GM18858 (cell line): Measurements from ENCODE around the gene TMEM109.
A peak's percentile ranks its signal among the peaks of the same experiment; 100 is the strongest.

Source experiments
- ATAC-seq: cut with Tn5 transposase; IDR thresholded peaks from one replicate; pipeline ENCODE4 v1.9.1; 2021; ENCODE audit not compliant: unreplicated experiment

TMEM109 gene

DNA sequence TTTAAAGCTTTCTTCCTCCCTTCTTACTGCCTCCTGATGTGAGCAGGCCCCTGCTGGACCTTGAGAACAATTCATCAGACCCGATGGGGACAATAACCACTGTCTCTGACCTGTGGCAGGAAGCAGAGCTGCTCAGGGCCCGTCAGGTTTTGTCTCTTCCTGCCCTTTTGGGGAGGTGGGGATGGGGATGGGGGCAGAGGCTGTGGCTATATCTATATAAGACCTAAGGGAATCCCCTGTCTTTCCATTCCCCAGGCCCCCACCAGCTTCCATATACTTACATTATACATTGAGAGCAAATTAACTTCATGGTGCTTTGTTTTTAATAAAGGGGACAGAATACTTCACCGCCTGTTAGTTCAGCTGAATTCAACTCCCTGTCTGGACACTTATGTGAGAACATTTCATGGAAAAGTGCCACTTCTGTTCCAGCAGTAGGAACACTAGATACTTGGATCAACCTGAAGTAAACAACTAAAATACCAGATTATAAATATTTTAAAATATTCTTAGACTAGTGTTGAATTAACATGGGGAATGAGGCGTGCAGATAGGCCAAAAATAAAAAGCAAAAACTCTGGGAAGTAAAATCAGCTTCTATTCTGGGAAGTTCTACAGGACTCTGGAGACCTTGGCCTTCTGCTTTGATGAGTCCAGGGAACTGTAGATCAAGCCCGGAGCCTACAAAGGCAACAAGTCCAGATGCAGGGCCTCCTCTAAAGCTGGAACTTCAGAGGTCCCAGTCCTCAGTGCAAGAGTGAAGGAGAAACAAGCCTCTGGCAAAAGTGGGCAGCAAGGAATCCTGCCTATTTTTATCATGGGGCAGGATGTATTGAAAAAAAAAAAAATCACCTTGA, 35.5 kb upstream of the TMEM109 start:
- no peak for ATAC-seq

DNA sequence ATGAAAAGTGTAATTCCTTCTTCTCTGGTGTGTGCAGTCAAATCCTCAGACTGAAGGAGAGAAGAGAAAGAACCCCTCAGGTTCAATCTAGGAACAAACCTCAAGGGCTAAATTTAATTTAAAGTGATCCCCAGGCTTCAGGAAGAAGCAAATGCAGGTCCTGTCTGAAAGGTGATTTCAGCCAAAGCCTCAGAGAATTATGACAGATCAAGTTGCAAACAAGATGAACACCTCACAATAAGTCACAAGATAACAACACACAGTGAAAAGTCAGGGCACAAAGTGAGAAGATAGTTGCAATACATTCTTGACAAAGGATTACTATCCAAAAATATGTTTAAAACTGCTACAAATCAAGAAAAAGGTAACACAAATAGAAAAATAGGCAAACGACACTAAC, 34.9 kb upstream of the TMEM109 start:
- no peak for ATAC-seq

DNA sequence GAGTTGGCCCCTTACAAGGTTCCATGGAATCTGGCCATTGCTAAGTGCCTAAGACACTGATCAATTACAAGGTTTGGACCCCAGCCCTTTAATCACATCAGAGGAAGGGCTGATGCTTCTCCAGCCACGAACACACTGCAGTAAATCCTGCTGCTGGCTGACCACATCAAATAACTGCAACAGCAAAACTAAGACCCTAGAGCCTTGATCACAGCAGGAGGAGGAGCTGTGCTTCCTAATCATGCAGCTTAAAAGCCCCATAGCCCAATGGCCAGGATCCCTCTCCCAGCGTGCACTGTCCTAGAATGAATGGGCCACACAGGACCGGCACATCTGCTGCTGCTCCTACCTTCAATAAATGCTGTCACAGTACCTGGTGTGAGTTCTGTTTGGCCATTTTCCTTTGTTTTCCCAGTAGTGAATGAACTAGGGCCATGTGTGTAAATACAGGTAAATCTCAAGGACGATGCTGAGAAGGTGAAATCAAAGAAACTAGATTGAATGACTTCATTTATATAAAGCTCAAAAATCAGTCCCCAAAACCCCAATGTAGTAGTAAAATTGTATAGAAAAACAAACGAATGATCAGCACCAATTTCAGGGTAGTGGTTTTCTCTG, 33.9 kb upstream of the TMEM109 start:
- no peak for ATAC-seq

DNA sequence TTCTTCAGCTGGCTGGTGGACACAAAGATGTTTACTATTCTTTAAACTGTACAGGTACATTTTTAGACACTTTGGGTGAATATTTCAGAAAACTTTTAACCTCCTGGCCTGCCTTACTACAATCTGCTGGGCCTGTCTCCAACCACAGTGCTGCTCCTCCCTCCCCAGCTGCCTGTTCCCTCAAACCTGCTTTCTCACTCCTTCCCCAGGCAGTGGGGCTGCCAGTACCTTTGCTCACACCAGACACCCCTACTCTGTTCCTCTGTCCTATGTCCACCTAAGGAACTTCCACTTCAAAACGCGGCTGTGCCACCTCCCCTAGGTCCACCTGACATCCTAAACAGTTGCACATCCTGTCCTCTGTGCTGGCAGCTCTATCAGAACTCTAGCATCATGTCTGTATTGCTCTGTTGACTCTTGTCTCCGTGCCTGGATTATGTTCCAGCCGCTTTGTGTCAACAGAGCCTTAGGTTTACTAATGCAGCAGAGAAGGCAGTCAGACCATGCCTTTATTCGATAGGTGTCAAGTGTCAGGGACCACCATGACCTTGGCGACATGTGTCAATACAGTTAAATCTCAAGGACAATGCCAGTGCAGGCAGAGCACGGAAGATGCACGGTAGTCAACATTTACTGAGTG, 33.2 kb upstream of the TMEM109 start:
- ATAC-seq: no peak

DNA sequence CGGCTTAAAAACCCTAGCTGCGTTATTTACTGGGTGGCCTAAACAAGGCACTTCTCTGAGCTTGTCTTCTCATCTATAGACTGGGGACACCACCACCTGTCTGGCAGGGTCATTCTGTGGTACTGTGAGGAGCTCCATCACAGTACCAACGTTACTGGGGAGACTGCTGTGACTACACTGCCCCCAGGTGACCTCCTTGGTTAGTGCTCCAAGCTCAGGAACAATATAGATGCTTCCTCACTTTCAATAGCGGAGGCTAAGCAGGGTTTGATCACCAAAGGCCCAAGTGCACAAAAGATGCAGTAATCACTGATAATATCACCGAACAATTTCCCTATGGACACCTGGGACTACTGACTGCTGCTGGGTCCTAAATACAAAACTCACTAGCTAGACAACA, 26.4 kb upstream of the TMEM109 start:
- ATAC-seq: no peak

DNA sequence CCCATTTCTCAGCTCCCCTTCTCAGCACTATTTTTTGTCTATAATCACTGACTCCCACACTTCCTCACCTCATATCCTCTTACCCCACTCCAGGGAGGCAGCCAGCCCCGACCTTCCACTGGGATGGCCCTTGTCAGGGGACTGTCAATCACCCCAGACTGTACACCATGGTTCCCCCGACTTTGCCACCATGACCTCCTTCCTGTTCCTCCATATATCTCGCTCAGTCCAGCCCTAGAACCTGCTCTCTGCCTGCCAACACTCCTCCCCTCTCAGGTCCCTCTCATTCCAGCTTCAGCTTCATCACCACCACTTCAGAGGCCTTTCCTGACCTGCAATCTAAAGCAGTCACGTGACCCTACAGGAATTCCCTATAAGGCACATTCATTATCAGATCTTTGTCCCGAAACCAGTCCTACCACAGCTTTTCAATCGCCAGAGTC, 24.1 kb upstream of the TMEM109 start:
- no peak for ATAC-seq

DNA sequence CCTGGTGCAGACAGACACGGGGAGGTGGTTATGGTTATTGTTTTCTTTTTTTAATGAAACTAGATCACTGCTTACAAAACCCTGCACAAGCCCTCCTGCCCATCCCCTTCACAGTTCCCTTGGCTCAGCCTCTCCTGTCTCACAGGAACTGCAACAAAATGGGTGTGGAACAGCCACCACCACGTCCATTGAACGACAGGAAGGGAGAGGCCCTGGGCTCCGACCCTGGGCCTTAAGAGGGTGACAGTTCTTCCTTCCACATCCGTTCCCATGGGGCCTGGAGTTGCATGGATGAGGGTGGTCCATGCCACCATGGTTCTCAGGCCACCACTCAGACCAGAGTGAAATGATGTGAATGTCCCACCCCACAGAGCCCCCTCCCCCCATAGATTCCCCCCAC, 23.3 kb upstream of the TMEM109 start:
- no peak for ATAC-seq

DNA sequence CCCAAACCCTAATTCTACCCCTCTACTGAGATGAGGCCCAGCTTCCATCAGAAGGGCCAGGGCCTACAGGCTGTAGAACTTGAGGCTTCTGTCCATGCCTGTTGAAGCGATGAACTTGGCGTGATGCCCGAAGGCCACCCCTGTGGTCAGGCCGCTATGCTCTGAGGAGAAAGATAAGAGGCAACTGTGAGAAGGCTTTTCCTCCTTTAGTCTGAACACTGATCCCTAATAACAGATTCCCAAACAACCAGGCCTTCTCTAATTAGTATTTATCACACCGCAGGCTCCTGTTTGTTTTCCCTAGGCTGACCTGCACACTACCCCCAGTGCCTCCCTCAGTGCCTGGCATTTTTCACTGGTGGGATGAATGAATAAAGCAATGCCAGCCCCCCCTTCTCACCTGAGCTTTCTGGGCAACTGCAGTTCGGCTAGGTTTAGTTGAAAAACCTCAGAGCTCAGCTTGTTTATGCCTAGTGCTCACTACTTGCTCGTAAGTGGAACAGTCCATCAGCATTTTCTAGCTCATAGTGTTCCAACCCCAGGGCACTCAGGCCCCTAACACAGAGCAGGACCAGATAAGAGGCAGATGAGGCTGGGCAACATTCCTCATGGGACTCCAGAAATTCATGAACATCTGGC, 22.7 kb upstream of the TMEM109 start:
- no peak for ATAC-seq

DNA sequence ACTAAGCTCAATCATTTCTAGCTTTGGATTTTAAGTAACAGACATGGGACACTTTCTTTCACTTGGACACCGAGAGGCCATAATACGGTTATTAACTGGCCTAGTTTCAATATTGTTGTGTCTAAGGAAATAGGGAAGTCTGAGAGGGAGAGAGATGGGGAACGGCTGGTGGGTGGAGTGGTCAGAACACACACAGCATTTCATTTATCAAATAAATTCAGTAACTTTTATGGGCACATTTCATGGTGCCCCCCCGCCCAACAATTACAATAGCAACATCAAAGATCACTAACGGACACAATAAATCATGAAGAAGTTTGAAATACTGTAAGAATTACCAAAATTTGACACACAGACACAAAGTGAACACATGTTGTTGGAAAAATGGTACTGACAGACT, 18.3 kb upstream of the TMEM109 start:
- ATAC-seq: no peak

DNA sequence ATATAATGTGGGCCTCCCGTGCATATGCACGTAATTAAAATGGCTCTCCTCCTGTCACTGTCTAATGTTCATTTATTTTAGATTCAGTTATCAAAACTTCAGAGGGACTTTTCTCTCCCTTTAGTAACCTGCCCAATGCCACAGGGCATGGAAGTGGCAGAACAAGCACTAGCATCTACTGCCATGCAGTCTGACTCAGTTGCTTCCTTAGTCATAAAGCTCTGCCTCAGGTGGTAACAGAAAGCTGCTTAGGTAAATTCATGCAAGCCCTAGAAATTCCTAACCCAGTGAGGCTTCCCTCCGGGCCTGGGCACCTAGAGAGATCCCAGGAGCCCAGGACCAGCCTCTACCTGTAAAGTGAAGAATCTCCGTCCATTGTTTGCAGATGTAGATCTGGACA, 16.5 kb upstream of the TMEM109 start:
- no peak for ATAC-seq

DNA sequence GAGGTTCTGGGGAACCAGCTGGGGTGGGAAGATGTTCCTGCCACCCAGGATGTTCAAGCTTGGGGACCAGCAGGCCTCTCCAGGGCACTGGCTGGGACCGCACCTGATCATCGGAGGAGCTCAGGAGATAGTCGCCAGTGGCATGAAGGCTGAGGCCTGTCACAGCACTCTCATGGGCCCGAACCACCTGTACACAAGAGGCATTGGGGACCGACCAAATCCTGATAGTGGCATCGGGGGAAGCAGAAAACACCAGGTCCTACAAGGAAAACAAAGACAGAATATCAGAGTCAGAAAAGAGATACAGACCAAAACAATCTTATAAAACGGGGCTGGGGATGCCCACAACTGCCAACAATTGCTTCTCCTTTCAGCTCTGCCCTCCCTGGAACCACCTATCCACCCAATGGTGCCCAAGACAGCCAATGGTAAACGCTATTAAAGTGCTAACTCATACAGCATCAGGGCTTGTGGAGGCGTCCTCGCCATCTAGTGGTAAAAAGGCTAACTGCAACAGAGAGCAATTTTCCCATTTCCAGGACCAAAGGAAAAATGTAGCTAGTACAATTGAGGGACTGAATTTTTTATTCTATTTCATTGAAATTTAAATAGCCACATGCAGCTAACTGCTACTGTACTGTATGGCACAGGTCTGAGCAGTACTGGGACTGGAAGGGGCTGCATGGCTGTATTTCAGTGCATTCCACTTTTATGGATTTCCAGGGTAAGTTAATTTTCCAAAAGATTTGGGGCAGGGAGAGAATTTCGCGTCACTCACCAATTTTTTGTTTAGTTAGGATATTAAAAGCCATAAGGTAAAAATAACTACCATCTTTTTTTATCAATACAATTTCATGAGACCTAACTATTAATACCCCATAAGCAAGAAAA, 14.7 kb upstream of the TMEM109 start:
- no peak for ATAC-seq

DNA sequence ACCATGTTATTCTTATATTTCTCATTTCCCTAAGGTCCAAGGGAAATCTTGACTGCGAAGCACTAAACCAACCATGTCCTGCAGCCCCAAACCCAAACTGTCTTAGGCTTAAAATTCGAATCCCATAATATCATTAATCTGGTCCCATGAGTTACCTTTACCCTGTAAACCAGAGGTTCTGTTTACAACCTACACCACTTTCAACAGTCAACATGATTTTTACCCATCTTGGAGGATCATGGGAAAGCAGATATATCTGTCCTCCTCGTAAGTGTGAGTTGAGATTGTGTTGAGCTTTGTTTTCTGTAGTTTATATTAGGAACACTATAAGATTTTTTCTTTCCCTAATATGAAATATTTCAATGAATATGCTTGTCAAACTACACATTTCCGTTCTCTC, 14.0 kb upstream of the TMEM109 start:
- no peak for ATAC-seq

DNA sequence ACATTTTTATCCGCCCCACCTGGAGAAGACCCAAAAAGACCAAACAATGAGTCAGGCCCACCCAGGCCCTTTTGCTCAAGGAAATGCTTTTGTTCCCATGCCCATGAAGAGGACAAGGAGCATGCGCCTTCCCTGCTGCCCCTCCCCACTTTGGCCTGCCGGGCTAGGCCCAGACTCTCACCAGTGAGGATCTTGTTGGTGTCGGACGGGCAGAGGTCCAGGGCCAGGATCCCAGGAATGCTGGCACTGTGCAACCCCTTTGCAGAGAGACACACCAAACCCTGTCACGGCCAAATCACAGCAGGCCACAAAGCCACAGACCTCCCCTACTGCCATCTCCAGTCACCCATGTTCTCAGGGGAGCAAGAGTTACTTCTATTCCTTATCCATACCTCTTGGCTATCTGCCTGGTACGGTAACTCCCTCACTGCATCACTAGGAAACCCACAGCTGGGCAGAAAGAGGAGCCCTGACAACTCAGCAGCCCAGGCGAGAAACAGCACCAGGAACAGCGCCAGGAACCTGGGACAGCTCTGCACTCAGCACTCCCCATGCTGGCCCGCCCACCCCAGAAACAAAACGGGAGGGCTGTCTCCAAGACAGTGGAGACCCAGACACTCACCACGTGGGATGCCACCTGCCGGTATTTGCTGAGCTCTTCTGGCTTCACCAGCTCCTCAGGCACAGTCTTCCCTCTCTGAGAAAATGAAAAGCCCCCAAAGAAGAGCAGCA, 13.1 kb upstream of the TMEM109 start:
- ATAC-seq: no peak

DNA sequence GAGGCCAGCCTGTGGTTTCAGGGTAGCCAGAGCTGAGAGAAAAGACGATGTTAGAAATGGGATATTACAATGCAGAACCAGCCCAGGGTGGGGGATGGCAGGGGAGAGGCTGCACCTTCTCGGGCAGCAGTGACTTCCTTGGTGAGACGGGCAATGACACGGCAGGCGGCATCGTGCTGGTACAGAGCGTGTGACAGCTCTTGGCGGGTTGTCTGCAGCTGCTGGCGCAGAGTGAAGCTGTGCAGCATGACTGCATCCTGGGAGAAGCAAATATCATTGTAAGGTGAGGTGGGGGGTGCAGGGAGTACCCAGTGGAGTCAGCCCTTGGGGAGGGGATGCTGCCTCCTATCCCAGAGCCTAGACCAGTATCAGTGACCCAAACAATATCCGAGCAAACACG, 11.3 kb upstream of the TMEM109 start:
- ATAC-seq: no peak

DNA sequence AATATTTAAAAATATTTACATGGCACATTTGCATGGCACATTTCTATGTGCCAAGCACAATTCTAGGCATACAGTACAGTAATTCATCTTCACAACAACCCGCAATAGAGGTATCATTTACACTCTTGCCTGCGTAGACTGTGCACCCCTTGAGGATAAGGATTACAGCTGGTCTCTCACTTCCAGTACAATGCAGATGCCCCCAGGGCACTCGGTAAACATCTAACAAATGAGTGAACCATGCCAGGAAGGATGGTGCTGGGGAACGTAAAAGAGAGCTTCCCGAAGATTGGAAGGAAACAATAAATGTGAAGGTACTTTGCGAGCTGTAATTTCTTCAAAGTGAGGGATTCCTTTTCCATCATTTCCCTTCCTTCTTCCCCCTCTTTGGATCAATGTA, 8.9 kb upstream of the TMEM109 start:
- no peak for ATAC-seq

DNA sequence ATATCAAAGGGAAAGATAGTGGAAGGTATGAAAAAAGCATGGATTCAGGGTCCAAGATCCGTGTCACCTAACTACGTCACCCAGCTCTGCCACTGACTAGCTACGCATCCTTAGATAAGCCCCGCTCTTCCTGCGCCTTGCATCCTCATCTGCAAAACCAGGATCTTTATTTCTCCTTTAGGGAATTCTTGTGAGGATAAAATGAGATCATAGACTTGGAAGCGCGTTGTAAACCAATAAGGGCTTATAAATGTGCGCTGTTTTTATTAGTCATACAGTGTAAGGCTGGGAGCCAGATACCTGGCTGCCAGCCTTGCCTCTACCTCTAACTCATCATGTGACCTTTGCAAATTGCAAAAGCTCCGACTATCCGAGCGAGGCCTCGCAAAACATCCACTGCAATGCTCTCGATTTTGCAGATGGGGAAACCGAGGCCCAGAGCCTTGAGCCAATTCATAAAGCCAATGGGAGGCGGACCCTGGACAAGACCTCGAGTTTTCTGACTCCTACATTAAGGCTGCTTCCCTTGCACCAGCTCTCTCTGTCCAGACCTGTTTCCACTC, 8.3 kb upstream of the TMEM109 start:
- ATAC-seq: no peak

DNA sequence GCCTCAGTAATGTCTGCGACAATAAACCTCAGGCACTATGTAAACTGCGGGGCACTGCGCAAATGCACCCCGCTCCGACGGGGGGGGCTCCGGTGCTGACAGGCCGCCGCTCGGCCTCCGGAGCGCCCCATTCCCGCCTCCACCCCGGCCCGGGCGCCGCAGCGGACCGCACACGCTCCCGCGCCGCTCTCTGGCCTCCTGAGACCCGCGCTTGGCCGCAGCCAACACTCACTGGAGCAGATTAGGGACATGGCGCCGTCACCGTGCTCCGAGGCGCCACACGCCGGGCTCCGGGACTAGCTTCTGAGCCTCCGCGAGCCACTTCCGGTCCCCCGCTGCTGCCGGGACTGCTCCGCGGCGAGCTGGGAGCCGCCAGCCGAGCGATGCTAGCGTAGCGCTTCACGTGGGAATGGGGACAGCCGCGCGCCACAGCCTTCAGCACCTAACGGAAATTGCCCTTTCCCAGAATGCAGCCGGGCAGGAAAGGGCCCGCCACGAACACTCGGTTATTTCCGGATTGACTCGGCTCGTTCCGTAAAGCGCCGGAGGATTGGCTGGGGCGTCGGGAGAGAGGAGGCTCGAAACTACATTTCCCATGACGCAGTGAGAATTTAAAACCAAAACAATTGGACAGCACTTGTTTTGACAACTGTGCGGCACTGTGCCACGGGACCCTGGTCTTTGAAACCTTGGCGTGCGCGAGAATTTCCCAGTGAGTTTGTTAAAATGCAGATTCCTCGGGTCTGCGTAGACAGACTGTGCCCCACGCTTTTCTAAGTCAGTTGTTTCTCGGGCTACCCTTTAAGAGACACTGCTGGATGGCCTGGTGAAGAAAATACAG, 7.6 kb upstream of the TMEM109 start, which contains the start of gene PRPF19:
Gene PRPF19 (minus strand): TSS at position 454 of the 841 bp plus-strand sequence. CDS start 203 bp downstream, at position 251.
- peak; percentile 64 for ATAC-seq

DNA sequence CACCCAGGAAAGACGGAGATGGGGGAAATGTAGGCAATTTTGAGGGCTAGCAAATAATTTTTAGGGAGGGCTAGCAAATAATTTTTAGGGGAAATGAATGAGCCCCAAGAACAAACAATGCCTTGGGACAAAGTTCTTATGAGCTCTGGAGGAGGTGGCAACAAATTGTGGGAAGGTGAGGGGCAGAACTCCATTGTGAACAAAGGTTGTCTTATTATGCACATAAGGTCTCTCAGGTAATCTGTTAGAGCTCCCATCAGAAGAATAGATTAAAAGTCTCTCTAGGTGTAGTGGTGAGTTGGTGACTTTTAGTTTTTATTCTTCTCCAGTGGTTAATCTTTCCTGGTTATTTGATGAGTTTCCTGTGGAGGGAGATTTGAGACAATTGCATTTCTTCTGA, 5.2 kb upstream of the TMEM109 start:
- no peak for ATAC-seq
